Adrenal gland (tissue), 12 donors: ENCODE results near the gene MYL2. TPM values are rescaled to one million over a fixed set of nuclear protein-coding genes. Genes with fewer than 3 reads are reported as not detected.

Experiments used
- DNase-seq, 7 donors: peaks; one replicate each; pipeline ENCODE4 v3.0.0-alpha.2; 2019 to 2020
- H3K27ac ChIP-seq, 5 donors: fragments of 200-600 bp; sonication (generic) in 4 of 5; 1 replicate in 3 of 5; 2 replicates in 2 of 5; pipeline versions ENCODE4 v1.5.1 to v1.8.0; 2016 to 2020; ENCODE audit warnings: mild to moderate bottlenecking in 1 of 5
- H3K27me3 ChIP-seq: fragments of 200-600 bp; 2 replicates; pipeline ENCODE4 v1.8.0; 2021
- H3K36me3 ChIP-seq, 2 donors: fragments of 200-600 bp; replicated peaks in 1 of 2; 1 replicate in 1 of 2; 2 replicates in 1 of 2; pipeline versions ENCODE4 v1.5.1 to v1.8.0; 2018 to 2022
- H3K4me1 ChIP-seq, 2 donors: fragments of 200-600 bp; replicated peaks in 1 of 2; 1 replicate in 1 of 2; 2 replicates in 1 of 2; pipeline versions ENCODE4 v1.5.1 to v1.8.0; 2018 to 2021
- H3K4me3 ChIP-seq, 4 donors: fragments of 200-600 bp; sonication (generic) in 3 of 4; one replicate each; pipeline ENCODE4 v1.5.1; 2016 to 2018
- H3K9me3 ChIP-seq, 3 donors: fragments of 200-600 bp; sonication (generic) in 1 of 3; replicated peaks in 1 of 3; 1 replicate in 2 of 3; 2 replicates in 1 of 3; pipeline versions ENCODE4 v1.5.1 to v1.8.0; 2016 to 2021
- POLR2A ChIP-seq, 2 donors: fragments of 450-650 bp; IDR thresholded peaks; one replicate each; pipeline ENCODE4 v1.6.1; 2017; ENCODE audit warnings: antibody characterized with exemption in 2 of 2, mild to moderate bottlenecking in 2 of 2, moderate library complexity in 1 of 2
- WGBS, 4 donors: extraction: QIAGEN DNeasy Blood & Tissue Kit in 2 of 4; methylation state at CpG; one replicate each; pipeline versions ENCODE4 v1.1.5 to v1.1.7; 2013 to 2017; 5-methylcytosine and 5-hydroxymethylcytosine counted together
- intact Hi-C, 2 donors: fragments of 100-400 bp; cut with DNase I; formaldehyde crosslinking; loops; one replicate each; pipeline versions ENCODE4 v1.14.1 to v1.15.0; 2022 to 2023
- polyA plus RNA-seq, 3 donors: library from polyadenylated mRNA; stranded (reverse); fragments of 200-250 nt in 2 of 3; fragments of 350-450 nt in 1 of 3; fragmentation: Illumina TruSeq in 1 of 3; extraction: RNeasy Lipid Tissue Mini Kit (QIAGEN cat#74804) in 1 of 3; gene quantifications; one replicate each; pipeline ENCODE4 v1.2.3, GENCODE V29; 2013 to 2014
- total RNA-seq, 9 donors: library from RNA; depleted of rRNA in 4 of 9; stranded (reverse); fragments of >200 nt in 4 of 9; fragments of 120-200 nt in 1 of 9; fragmentation: NEBNext Ultra II Directional in 1 of 9; extraction: Animal tissue kit (Norgen Biotek cat#: 25700) in 1 of 9; gene quantifications; one replicate each; pipeline versions ENCODE4 v1.1.0 to v1.2.4, GENCODE V29; 2013 to 2023
- TF ChIP-seq, protein P1 (sequence below), 6 experiments: fragments of 450-650 bp in 4 of 6; fragments of 200-600 bp in 2 of 6; sonication (generic) in 1 of 6; IDR thresholded peaks; 1 replicate in 5 of 6; 2 replicates in 1 of 6; pipeline versions ENCODE4 v1.5.1 to v1.8.0; 2016 to 2021; ENCODE audit warnings: antibody characterized with exemption in 6 of 6, mild to moderate bottlenecking in 2 of 6, moderate library complexity in 1 of 6
- donor health status: healthy with polysubstance abuse.
- donor health status: Bipolar disorder and iron deficiency.
- donor health status: DM: yes; HTN: yes; CAD: no.
- donor health status: DM: no; HTN: no; CAD: no.
- donor health status: DM: no; HTN: no; CAD: no.
- donor health status: DM: yes; HTN: yes; CAD: no.

MYL2 gene
- total and polyA plus RNA-seq, 12 donors: 0.58 to 6.5 (median 3.2) TPM; not detected in 7

DNA sequence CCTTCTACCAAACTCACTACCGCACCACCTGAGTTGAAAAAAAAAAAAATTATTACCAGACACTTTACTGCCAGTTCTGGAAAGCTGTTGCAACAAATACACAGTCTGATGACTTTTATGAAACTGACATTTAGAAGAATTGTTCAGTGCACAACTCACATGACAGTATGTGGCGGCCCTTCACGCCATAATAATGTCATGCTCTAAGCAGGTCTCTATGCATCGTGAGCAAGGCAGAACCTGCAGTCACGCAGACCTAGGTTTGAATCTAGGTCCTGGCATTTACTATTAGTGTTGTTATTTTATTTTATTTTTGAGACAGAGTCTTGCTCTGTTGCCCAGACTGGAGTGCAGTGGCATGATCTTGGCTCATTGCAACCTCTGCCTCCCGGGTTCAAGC is 8.1 kb downstream of the MYL2 start:
- Histone ChIP-seq H3K9me3 (no peaks in the 10 kb centered on the region), H3K4me1 (no peaks in the 10 kb centered on the region), H3K4me3 (no peak overlapping the region), H3K36me3 (no peaks in the 10 kb centered on the region), H3K27ac (no peak overlapping the region), H3K27me3 (no peaks in the 10 kb centered on the region)
- no peak for TF ChIP-seq POLR2A (IDR thresholded peaks at IDR 0.05)
- TF ChIP-seq, protein P1, sequence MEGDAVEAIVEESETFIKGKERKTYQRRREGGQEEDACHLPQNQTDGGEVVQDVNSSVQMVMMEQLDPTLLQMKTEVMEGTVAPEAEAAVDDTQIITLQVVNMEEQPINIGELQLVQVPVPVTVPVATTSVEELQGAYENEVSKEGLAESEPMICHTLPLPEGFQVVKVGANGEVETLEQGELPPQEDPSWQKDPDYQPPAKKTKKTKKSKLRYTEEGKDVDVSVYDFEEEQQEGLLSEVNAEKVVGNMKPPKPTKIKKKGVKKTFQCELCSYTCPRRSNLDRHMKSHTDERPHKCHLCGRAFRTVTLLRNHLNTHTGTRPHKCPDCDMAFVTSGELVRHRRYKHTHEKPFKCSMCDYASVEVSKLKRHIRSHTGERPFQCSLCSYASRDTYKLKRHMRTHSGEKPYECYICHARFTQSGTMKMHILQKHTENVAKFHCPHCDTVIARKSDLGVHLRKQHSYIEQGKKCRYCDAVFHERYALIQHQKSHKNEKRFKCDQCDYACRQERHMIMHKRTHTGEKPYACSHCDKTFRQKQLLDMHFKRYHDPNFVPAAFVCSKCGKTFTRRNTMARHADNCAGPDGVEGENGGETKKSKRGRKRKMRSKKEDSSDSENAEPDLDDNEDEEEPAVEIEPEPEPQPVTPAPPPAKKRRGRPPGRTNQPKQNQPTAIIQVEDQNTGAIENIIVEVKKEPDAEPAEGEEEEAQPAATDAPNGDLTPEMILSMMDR (IDR thresholded peaks at IDR 0.05): no peak
- intact Hi-C loops: no loop called here
- no peak for DNase-seq
- 80 to 87% (median 84%) methylated on average over 6 of the region's 6 CpGs for WGBS, 4 donors

DNA sequence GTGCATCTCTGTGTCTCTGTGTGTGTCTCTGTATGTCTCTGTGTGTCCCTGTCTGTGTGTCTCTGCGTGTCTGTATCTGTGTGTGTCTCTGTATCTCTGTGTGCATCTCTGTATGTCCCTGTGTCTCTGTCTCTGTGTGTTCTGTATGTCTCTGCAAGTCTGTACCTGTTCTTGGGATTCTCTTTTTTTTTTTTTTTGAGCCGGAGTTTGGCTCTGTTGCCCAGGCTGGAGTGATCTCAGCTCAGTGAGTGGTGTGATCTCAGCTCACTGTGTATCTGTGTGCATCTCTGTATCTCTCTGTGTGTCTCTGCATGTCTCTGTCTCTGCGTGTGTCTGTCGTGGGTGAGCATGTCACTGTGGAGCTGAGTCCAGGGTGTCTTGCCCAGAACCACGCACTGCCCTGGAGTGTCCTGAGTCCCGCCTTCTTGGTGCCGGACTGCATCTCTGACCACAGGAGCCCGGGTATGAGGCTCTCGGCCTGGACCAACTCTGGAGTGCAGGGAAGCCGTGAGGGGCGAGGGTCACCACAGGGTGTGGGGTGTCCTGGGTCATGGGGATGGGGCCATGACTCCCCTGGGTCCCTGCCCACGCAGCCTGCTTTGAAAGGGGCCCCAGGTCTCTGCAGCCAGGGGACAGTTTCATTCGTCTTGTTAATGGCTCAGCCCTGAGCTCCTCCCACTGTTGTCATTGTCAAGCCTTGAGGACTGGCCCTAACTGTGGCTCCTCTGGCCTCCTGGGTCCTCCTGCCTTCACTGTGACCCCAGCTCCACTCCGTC is 11.8 kb downstream of the MYL2 start:
- TF ChIP-seq POLR2A (IDR thresholded peaks at IDR 0.05): no peak
- TF ChIP-seq, protein P1 (IDR thresholded peaks at IDR 0.05): no peak
- 70 to 78% (median 74%) methylated on average over 7 to 14 of the region's 14 CpGs for WGBS, 4 donors
- Histone ChIP-seq H3K4me3 (no peak overlapping the region), H3K27me3 (no peaks in the 10 kb centered on the region), H3K4me1 (no peaks in the 10 kb centered on the region), H3K36me3 (no peaks in the 10 kb centered on the region), H3K27ac (no peak overlapping the region), H3K9me3 (no peaks in the 10 kb centered on the region)
- DNase-seq: no peak
- intact Hi-C loops: no loop called here

DNA sequence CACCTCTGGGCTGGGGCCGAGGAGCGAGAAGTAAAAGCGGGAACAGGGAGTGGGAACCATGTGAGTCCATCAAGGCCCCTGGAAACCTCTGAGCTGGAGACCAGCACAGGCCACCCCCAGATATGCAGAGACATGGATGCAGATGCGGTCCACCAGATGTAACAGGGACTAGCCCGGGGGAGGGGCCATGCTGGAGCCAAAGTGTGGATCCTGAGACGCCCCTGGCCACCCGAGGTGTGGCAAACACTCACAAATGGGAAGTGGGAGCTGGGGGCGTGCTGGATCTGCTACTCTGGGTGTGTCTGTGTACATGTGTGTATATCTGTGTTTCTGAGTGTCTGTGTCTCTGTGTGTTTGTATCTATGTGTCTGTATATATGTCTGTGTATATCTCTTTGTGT is 12.8 kb downstream of the MYL2 start:
- no peaks in the 10 kb centered on the region for H3K36me3 ChIP-seq
- H3K9me3 ChIP-seq: no peaks in the 10 kb centered on the region
- intact Hi-C loops: no loop called here
- no peaks in the 10 kb centered on the region for H3K27me3 ChIP-seq
- DNase-seq: no peak
- WGBS, 4 donors: 55 to 72% (median 63%) methylated on average over 6 to 8 of the region's 8 CpGs
- no peaks in the 10 kb centered on the region for H3K4me1 ChIP-seq
- no peak overlapping the region for H3K4me3 ChIP-seq
- H3K27ac ChIP-seq: no peak overlapping the region
- TF ChIP-seq, protein P1 (IDR thresholded peaks at IDR 0.05): no peak
- TF ChIP-seq POLR2A (IDR thresholded peaks at IDR 0.05): no peak

DNA sequence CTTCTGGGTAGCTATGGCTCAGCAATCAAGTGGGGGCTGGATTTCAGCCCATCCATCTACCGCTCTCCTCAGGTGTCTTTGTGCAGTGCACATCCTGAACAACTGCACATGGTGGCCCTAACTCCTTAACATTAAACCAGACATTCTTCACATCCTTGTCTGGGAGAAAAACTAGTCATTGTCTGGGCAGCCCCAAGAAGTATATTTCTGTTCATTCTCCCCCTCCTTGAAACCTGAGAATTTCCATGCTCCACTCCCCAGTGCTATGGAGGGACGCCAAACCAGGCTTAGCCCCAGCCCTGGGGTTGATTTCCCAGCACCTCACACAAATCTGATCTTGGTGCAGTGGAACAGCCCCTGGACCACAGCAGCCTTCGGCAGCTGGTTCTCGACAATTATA is 13.4 kb downstream of the MYL2 start:
- H3K36me3 ChIP-seq: no peaks in the 10 kb centered on the region
- no peaks in the 10 kb centered on the region for H3K4me1 ChIP-seq
- intact Hi-C loops: no loop called here
- DNase-seq: no peak
- 86 to 91% (median 87%) methylated on average over 4 of the region's 4 CpGs for WGBS, 4 donors
- no peak for TF ChIP-seq POLR2A (IDR thresholded peaks at IDR 0.05)
- TF ChIP-seq, protein P1 (IDR thresholded peaks at IDR 0.05): no peak
- H3K27me3 ChIP-seq: no peaks in the 10 kb centered on the region
- no peak overlapping the region for H3K4me3 ChIP-seq
- H3K27ac ChIP-seq: no peak overlapping the region
- no peaks in the 10 kb centered on the region for H3K9me3 ChIP-seq
